Measurements from ENCODE around the gene LGR5. TPM values are rescaled to one million over a fixed set of nuclear protein-coding genes. Genes with fewer than 3 reads are reported as not detected.

LGR5 gene
- total and polyA plus RNA-seq, 2 of the 13 experiments (the other 11 are each of a cell fraction or from before 2014, with no cell fraction given): 37.0 to 121 TPM

GRCh38 chr12:71440763-71441748 lies 1.5 kb downstream of the LGR5 start (continued):
- TF ChIP-seq KIAA2018 (CRISPR knock-in tag; IDR thresholded peaks at IDR 0.05; ENCODE audit: borderline replicate concordance) (no peak), MTF1 (CRISPR knock-in tag; IDR thresholded peaks at IDR 0.05) (no peak), FOXK2 (IDR thresholded peaks at IDR 0.05) (peak; percentile 74; the same call in 1 of the 2 replicates), CENPT (CRISPR knock-in tag; IDR thresholded peaks at IDR 0.05; ENCODE audit: low read depth) (no peak), ZNF256 (CRISPR knock-in tag; conservative IDR thresholded peaks at IDR 0.05) (no peak), GPN1 (CRISPR knock-in tag; IDR thresholded peaks at IDR 0.05; ENCODE audit: borderline replicate concordance) (no peak), CBX1 (IDR thresholded peaks at IDR 0.05; ENCODE audit: low read depth) (no peak), GFI1 (CRISPR knock-in tag; IDR thresholded peaks at IDR 0.05; ENCODE audit: borderline replicate concordance) (peak; percentile 96), ZNF614 (CRISPR knock-in tag; IDR thresholded peaks at IDR 0.05; ENCODE audit: borderline replicate concordance) (peak; percentile 84), RARA (CRISPR knock-in tag; IDR thresholded peaks at IDR 0.05) (peak; percentile 96), ZNF781 (CRISPR knock-in tag; IDR thresholded peaks at IDR 0.05; ENCODE audit: borderline replicate concordance, not compliant biosample characterization) (no peak), ZNF660 (CRISPR knock-in tag; IDR thresholded peaks at IDR 0.05; ENCODE audit: borderline replicate concordance, low read depth) (no peak), ZNF468 (CRISPR knock-in tag; IDR thresholded peaks at IDR 0.05) (no peak), ZNF740 (CRISPR knock-in tag; IDR thresholded peaks at IDR 0.05) (no peak), AHR (CRISPR knock-in tag; IDR thresholded peaks at IDR 0.05) (no peak; the same call in 1 of the 2 replicates), FLYWCH1 (CRISPR knock-in tag; IDR thresholded peaks at IDR 0.05) (no peak), ONECUT2 (CRISPR knock-in tag; IDR thresholded peaks at IDR 0.05) (peak; percentile 78), ZSCAN5A (CRISPR knock-in tag; IDR thresholded peaks at IDR 0.05; ENCODE audit: borderline replicate concordance) (peak; percentile 28; the same call in 1 of the 2 replicates), ZNF564 (CRISPR knock-in tag; IDR thresholded peaks at IDR 0.05) (0 out of 2 replicates have a peak, but pooled peaks have one; percentile 43), KDM1A (CRISPR knock-in tag; IDR thresholded peaks at IDR 0.05) (no peak)
